ENCODE results near the gene MPPED1.

MPPED1 gene

DNA sequence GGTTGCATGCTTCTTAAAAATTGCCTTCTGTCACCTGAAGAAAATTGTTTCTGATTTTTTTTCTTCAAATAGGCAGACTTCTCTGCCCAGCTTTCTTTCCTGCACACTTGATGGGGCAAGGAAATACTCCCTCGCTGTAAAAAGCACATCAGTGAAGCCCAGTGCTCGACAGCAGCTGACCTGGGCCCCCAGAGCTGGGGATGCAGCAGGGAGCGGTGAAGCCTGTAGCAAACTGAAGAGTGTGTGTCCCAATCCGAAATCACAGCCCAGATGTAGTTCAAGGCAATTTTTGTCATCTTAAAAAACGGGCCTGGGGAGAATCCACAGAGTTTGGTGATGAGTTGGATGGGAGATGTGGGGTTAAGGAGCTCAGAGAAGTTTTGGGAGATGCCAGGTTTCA is 27.0 kb upstream of the MPPED1 start:
- Histone ChIP-seq H3K9me3 (ENCODE audit: insufficient read depth, low read depth, low read length) (no peaks in the 10 kb centered on the region), H3K9ac (ENCODE audit: low read depth, low read length) (no peak overlapping the region), H3K4me1 (ENCODE audit: insufficient read depth, low read length) (no peaks in the 10 kb centered on the region; the same call in 1 of the 2 replicates), H3K4me3 (ENCODE audit: low read length) (no peak overlapping the region), H3K27me3 (ENCODE audit: insufficient read depth, low read length) (peaks cover 31% of the 10 kb centered on the region), H3K27ac (ENCODE audit: low read length) (no peak overlapping the region), H3K36me3 (ENCODE audit: insufficient read depth, low read depth, low read length) (no peaks in the 10 kb centered on the region)

DNA sequence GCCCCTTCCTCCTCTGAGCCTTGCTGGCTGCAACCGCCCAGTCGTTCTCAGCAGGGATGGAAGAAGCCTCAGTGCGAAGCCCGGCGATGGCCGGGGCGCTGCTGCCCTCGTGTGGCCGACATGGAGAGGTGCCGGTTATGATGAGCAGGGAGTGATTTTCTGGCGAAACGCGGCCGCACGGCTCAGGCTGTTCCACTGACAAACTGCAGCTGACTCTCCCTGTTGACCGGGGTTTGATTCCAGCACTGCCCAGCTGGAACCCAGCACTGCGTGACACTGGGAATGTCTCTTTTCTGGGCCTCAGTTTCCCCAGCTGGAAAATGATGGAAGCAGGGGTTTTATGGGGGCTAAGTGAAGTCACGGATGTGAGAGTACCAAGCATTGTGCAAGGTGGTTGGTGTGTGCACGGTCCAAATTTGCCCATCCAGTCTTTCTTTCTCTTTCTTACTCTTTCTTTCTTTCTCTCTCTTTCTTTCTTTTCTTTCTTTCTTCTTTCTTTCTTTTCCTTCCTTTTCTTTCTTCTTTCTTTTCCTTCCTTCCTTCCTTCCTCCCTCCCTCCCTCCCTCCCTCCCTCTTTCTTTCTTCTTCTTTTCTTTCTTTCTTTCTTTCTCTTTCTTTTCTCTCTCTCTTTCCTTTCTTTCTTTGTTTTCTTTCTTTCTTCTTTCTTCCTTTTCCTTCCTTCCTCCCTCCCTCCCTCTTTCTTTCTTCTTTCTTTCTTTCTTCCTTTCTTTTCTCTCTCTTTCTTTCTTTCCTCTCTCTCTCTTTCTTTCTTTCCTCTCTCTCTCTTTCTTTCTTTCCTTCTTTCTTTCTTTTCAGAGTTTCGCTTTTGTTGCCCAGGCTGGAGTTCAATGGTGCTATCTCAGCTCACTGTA is 25.8 kb upstream of the MPPED1 start:
- no peaks in the 10 kb centered on the region; the same call in 1 of the 2 replicates for H3K4me1 ChIP-seq (ENCODE audit: insufficient read depth, low read length)
- H3K27me3 ChIP-seq (ENCODE audit: insufficient read depth, low read length): peaks cover 31% of the 10 kb centered on the region
- no peak overlapping the region for H3K4me3 ChIP-seq (ENCODE audit: low read length)
- H3K36me3 ChIP-seq (ENCODE audit: insufficient read depth, low read depth, low read length): no peaks in the 10 kb centered on the region
- no peak overlapping the region for H3K27ac ChIP-seq (ENCODE audit: low read length)
- no peak overlapping the region for H3K9ac ChIP-seq (ENCODE audit: low read depth, low read length)
- no peaks in the 10 kb centered on the region for H3K9me3 ChIP-seq (ENCODE audit: insufficient read depth, low read depth, low read length)

DNA sequence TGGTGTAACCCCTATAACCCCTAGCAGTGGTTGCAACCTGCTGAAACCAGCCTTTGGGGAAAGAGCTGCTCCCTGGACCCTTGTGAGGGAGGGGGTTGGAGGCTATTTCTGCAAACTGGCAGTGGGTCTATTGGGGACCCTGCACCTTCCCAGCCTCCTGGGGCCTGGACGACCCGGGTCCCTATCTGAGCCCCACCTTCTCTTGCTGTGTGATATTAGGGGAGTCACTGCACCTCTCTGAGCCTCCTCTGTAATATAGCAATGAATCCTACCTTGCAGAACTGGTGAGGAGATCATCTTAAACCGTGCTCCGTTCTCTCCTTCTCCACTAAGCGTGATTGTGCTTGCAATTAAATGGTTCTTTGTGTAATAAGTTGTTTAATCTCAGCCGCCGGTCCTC is 24.0 kb upstream of the MPPED1 start:
- no peak overlapping the region for H3K9ac ChIP-seq (ENCODE audit: low read depth, low read length)

DNA sequence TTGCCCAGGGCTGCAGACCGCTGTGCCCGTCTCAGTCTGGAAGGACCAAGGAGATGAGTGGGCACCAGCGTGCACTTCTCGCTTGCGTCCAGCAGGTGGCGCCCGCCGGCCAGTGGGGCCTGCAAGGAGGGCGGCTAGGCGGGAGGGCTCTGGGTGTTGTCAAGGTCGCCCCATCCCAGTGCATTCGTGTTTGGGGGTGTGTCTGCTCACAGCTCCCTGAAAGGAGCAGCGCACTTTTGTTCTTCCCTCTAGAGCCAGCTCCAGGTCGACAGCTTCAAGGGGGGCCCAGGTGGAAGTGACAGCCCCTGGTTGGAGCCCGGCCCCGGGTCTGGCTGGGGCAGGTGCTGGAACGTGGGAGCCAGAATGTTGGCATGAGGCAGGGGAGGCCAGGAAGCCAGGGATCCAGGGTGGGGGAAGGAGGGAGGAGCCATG is 23.4 kb upstream of the MPPED1 start:
- H3K27me3 ChIP-seq (ENCODE audit: insufficient read depth, low read length): peaks cover 31% of the 10 kb centered on the region
- H3K9ac ChIP-seq (ENCODE audit: low read depth, low read length): no peak overlapping the region
- no peaks in the 10 kb centered on the region; the same call in 1 of the 2 replicates for H3K4me1 ChIP-seq (ENCODE audit: insufficient read depth, low read length)
- no peaks in the 10 kb centered on the region for H3K36me3 ChIP-seq (ENCODE audit: insufficient read depth, low read depth, low read length)
- H3K27ac ChIP-seq (ENCODE audit: low read length): no peak overlapping the region
- H3K9me3 ChIP-seq (ENCODE audit: insufficient read depth, low read depth, low read length): no peaks in the 10 kb centered on the region
- H3K4me3 ChIP-seq (ENCODE audit: low read length): no peak overlapping the region

More for the DNA sequence above, 24.0 kb upstream of the MPPED1 start:
- no peak overlapping the region for H3K4me3 ChIP-seq (ENCODE audit: low read length)
- H3K4me1 ChIP-seq (ENCODE audit: insufficient read depth, low read length): no peaks in the 10 kb centered on the region; the same call in 1 of the 2 replicates
- H3K27ac ChIP-seq (ENCODE audit: low read length): no peak overlapping the region
- no peaks in the 10 kb centered on the region for H3K36me3 ChIP-seq (ENCODE audit: insufficient read depth, low read depth, low read length)
- H3K9me3 ChIP-seq (ENCODE audit: insufficient read depth, low read depth, low read length): no peaks in the 10 kb centered on the region
- peaks cover 31% of the 10 kb centered on the region for H3K27me3 ChIP-seq (ENCODE audit: insufficient read depth, low read length)

DNA sequence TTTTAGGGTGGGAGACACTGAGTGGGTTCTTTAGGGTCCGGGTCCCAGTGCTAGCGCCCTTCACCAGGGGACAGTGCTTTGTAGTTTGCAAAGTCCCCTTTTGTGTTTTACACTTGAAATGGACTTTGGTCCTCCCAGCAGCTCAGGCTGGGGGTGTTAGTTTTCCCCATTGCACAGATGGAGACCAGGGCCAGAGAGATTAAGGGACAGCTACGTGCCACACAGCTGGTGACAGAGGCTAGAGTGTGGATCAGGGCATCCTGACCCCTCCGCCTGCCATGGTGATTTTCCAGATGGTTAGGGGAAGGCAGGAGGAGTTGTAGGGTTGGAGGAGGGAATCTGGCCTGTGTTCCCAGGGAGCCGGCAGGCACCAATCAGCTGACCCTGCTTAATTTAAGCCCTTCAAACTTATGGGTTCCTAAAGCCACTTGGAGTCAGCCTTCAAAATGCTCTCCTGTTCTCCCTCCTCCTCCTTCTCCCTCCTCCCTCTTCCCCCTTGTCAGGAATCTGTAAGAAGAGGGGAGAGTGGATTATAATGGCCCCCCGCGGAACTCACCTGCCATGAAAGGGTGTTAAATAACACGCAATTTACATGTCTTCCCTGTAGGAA is 22.5 kb upstream of the MPPED1 start:
- Histone ChIP-seq H3K36me3 (ENCODE audit: insufficient read depth, low read depth, low read length) (no peaks in the 10 kb centered on the region), H3K27me3 (ENCODE audit: insufficient read depth, low read length) (peaks cover 31% of the 10 kb centered on the region), H3K4me3 (ENCODE audit: low read length) (no peak overlapping the region)

DNA sequence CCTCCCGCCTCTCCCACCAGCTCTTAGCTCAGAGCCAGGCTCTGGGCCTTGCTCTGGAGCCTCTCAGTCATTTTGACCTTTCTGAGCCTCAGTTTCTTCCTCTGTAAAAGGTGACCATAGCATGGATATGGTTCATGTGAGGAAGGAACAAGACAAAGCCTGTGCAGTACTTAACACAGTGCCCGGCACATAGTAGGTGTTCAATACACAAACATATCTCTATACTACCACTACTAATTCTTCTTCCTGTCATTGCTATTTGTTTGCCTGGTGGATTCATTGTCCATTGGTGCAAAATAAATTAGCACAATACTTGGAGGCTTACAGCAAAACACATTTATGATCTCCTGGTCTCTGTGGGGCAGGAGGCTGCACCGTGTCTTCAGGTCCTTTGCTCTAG is 21.6 kb upstream of the MPPED1 start:
- Histone ChIP-seq H3K9me3 (ENCODE audit: insufficient read depth, low read depth, low read length) (no peaks in the 10 kb centered on the region), H3K36me3 (ENCODE audit: insufficient read depth, low read depth, low read length) (no peaks in the 10 kb centered on the region), H3K27me3 (ENCODE audit: insufficient read depth, low read length) (peaks cover 29% of the 10 kb centered on the region), H3K4me3 (ENCODE audit: low read length) (no peak overlapping the region), H3K4me1 (ENCODE audit: insufficient read depth, low read length) (no peaks in the 10 kb centered on the region; the same call in 1 of the 2 replicates), H3K27ac (ENCODE audit: low read length) (no peak overlapping the region), H3K9ac (ENCODE audit: low read depth, low read length) (no peak overlapping the region)

More for the DNA sequence above, 22.5 kb upstream of the MPPED1 start:
- Histone ChIP-seq H3K9ac (ENCODE audit: low read depth, low read length) (peak overlapping the region; percentile 11; the same call in 1 of the 2 replicates), H3K9me3 (ENCODE audit: insufficient read depth, low read depth, low read length) (no peaks in the 10 kb centered on the region), H3K4me1 (ENCODE audit: insufficient read depth, low read length) (no peaks in the 10 kb centered on the region; the same call in 1 of the 2 replicates), H3K27ac (ENCODE audit: low read length) (no peak overlapping the region)

DNA sequence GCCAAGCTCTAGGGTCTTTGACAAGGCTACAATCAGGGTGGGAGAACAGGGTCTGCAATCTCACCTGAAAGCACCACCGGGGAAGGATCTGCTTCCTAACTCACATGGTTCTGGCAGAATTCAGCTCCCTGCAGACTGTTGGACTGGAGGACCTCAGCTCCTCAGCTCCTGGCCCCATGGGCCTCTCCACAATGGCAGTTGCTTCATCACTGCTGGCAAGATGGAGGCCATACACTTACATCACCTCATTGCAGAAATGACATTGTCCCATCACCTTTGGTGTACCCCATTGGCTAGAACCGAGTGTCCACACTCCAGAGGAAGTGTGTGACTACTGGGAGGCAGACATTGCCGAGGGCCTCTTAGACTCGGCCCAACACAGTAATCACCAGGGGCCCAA is 20.9 kb upstream of the MPPED1 start:
- Histone ChIP-seq H3K4me1 (ENCODE audit: insufficient read depth, low read length) (no peaks in the 10 kb centered on the region; the same call in 1 of the 2 replicates), H3K9me3 (ENCODE audit: insufficient read depth, low read depth, low read length) (no peaks in the 10 kb centered on the region), H3K36me3 (ENCODE audit: insufficient read depth, low read depth, low read length) (no peaks in the 10 kb centered on the region), H3K27me3 (ENCODE audit: insufficient read depth, low read length) (peaks cover 22% of the 10 kb centered on the region), H3K9ac (ENCODE audit: low read depth, low read length) (no peak overlapping the region), H3K27ac (ENCODE audit: low read length) (no peak overlapping the region), H3K4me3 (ENCODE audit: low read length) (no peak overlapping the region)

DNA sequence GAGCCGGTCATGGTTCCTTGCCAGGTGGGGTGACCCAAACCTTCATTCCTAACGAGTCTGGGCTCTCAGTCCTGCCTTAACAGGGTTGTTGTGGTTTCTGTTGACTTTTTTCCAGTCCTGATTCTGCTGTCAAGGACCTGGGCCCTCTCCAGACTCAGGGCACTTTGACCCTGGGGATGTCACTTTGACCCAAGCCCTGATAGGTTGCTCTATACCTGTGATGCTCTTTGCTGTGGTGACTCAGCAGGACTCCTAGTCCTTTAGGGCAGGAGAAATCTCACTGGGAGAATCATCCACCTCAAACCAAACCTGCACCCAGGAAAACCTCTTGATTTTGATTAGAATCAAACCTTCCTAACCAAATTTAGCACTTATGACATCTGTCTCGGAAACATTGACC is 20.5 kb upstream of the MPPED1 start:
- Histone ChIP-seq H3K27ac (ENCODE audit: low read length) (no peak overlapping the region), H3K9me3 (ENCODE audit: insufficient read depth, low read depth, low read length) (no peaks in the 10 kb centered on the region), H3K4me3 (ENCODE audit: low read length) (no peak overlapping the region), H3K36me3 (ENCODE audit: insufficient read depth, low read depth, low read length) (no peaks in the 10 kb centered on the region), H3K27me3 (ENCODE audit: insufficient read depth, low read length) (peaks cover 18% of the 10 kb centered on the region), H3K4me1 (ENCODE audit: insufficient read depth, low read length) (no peaks in the 10 kb centered on the region; the same call in 1 of the 2 replicates), H3K9ac (ENCODE audit: low read depth, low read length) (no peak overlapping the region)

DNA sequence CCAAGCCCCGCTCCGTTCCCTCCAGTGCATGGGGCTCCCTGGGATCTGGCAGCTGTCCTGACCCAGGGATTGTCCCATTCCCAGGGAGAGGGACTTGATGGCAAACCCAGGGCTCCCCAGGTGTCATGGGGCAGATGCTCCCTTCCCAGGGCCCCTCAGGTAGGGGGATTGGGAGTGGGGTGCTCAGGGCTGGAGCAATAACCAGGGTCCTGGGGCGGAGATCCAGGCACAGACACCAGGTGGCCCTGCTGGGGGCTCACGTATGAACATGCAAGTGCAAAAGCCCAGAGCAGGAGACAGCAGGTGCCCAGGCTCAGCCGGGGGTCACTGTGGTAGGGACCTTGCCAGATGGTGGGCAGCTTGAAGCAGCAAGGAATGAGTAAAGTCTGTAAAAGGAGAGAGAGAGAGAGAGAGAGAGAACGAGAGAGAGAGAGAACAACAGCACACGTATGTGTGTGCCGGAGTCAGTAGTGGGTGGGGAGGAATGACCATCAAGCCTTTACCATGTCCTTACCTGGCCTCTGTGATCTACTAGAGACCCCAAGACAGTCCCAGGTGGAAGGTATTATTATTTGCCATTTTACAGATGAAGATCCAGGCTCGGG is 19.3 kb upstream of the MPPED1 start:
- no peak overlapping the region for H3K27ac ChIP-seq (ENCODE audit: low read length)
- H3K36me3 ChIP-seq (ENCODE audit: insufficient read depth, low read depth, low read length): no peaks in the 10 kb centered on the region
- H3K27me3 ChIP-seq (ENCODE audit: insufficient read depth, low read length): peaks cover 6% of the 10 kb centered on the region
- no peak overlapping the region; the same call in 1 of the 2 replicates for H3K9ac ChIP-seq (ENCODE audit: low read depth, low read length)
- H3K4me3 ChIP-seq (ENCODE audit: low read length): no peak overlapping the region
- H3K9me3 ChIP-seq (ENCODE audit: insufficient read depth, low read depth, low read length): no peaks in the 10 kb centered on the region
- no peaks in the 10 kb centered on the region; the same call in 1 of the 2 replicates for H3K4me1 ChIP-seq (ENCODE audit: insufficient read depth, low read length)

DNA sequence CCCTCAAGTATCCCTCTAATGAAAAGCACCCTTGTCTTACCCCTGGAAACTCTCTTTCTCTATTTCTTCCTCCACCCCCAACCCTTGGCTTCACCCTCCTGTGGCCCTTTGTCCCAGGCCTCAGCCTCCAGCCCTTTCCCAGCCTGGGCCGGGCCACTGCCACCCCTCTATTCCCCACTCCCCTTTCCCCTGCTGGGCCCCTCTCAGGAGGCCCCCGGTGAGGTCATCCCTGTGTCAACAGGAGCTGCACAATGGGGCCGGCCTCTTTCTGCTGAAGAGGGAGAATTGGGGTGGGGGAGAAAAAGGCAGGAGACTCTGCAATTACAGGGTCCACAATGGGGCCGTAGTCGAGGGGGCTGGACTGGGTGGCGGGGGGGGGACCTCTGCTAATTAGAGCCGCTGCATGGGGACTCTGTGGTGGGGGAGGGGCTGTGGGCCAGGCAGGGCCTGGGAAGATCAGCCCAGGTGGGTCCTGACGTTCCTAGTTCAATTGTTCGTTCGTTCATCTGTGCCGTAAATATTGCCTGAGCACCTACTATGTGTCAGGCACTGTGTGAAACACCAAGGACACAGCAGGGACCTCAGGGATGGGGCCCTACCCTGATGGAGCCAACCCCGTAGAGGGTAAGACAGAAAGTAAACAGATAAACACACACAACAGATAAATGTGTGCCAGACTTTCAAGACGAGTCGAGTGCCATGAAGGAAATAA is 18.5 kb upstream of the MPPED1 start:
- Histone ChIP-seq H3K9me3 (ENCODE audit: insufficient read depth, low read depth, low read length) (no peaks in the 10 kb centered on the region), H3K4me1 (ENCODE audit: insufficient read depth, low read length) (no peaks in the 10 kb centered on the region; the same call in 1 of the 2 replicates), H3K9ac (ENCODE audit: low read depth, low read length) (no peak overlapping the region), H3K4me3 (ENCODE audit: low read length) (no peak overlapping the region), H3K27ac (ENCODE audit: low read length) (no peak overlapping the region), H3K27me3 (ENCODE audit: insufficient read depth, low read length) (no peaks in the 10 kb centered on the region), H3K36me3 (ENCODE audit: insufficient read depth, low read depth, low read length) (no peaks in the 10 kb centered on the region)

DNA sequence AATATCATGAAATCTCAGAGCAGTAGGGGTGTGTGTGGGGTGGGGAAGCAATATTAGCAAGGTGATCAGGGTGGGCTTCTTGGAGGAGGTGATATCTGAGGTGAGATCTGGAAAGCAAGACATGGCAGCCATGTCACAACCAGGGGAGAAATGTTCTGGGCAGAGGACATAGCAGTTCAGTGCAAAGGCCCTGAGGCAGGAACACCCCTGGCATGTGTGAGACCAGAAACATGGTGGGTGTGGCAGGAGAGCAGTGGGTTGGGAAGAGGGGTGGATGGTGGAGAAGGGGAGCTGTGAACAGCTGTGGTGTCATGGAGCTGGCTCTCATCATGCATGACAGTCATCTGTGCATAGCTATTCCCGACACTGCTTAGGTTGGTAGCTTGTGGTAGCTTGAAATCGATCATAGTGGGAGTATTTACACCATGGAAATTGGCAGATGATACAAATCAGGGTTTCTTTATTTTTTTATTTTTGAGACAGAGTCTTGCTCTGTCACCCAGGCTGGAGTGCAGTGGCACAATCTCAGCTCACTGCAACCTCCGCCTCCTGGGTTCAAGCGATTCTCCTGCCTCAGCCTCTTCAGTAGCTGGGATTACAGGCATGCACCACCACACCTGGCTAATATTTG is 17.9 kb upstream of the MPPED1 start:
- no peak overlapping the region for H3K27ac ChIP-seq (ENCODE audit: low read length)
- no peaks in the 10 kb centered on the region for H3K27me3 ChIP-seq (ENCODE audit: insufficient read depth, low read length)
- H3K4me1 ChIP-seq (ENCODE audit: insufficient read depth, low read length): no peaks in the 10 kb centered on the region; the same call in 1 of the 2 replicates
- no peaks in the 10 kb centered on the region for H3K9me3 ChIP-seq (ENCODE audit: insufficient read depth, low read depth, low read length)
- no peak overlapping the region for H3K4me3 ChIP-seq (ENCODE audit: low read length)
- no peak overlapping the region for H3K9ac ChIP-seq (ENCODE audit: low read depth, low read length)
- H3K36me3 ChIP-seq (ENCODE audit: insufficient read depth, low read depth, low read length): no peaks in the 10 kb centered on the region

Measured in iPS-20b (cell line).